B cell (primary cell): Measurements from ENCODE around the gene RPL13A. TPM values are rescaled to one million over a fixed set of nuclear protein-coding genes. Genes with fewer than 3 reads are reported as not detected.
A peak's percentile ranks its signal among the peaks of the same experiment; 100 is the strongest.

Experiments
- ATAC-seq: fragments of 200-7000 bp; cut with Tn5 transposase; one replicate; pipeline ENCODE4 v1.10.0; 2021; ENCODE audit warnings: low read depth, mild to moderate bottlenecking, moderate number of reproducible peaks, moderate library complexity
- CTCF ChIA-PET: fragments of 350-600 bp; sonication (Branson Sonifier 250); formaldehyde crosslinking; loops from one replicate; lab custom pipeline; 2021; ENCODE audit warnings: antibody characterized with exemption, inconsistent platforms; lab: Charles Lee
- POLR2A ChIA-PET: fragments of 350-600 bp; sonication (Branson Sonifier 250); formaldehyde crosslinking; loops from one replicate; lab custom pipeline; 2021; ENCODE audit warnings: antibody characterized with exemption; lab: Charles Lee
- DNase-seq: peaks from one replicate; pipeline ENCODE4 v3.0.0; 2013
- H2AFZ ChIP-seq: 2 replicates; pipeline ENCODE4 v1.6.1; 2012; ENCODE audit warnings: mild to moderate bottlenecking, low read depth, low read length; ENCODE audit not compliant: insufficient read depth, poor library complexity, severe bottlenecking
- H3K27ac ChIP-seq, 2 donors: 1 replicate in 1 of 2; 2 replicates in 1 of 2; pipeline ENCODE4 v1.5.1; 2012 to 2013; ENCODE audit warnings: low read length in 2 of 2, mild to moderate bottlenecking in 2 of 2, moderate library complexity in 1 of 2
- H3K27me3 ChIP-seq, 4 experiments: fragments of 200-600 bp in 1 of 4; sonication (generic) in 1 of 4; replicated peaks in 1 of 4; 1 replicate in 2 of 4; 2 replicates in 2 of 4; pipeline versions ENCODE4 v1.6.1 to v1.7.0; 2013 to 2016; ENCODE audit warnings: low read length in 3 of 4, mild to moderate bottlenecking in 2 of 4, mixed read lengths in 1 of 4, moderate library complexity in 1 of 4; ENCODE audit not compliant: insufficient read depth in 4 of 4, control insufficient read depth in 3 of 4; ENCODE audit errors: control extremely low read depth in 1 of 4
- H3K36me3 ChIP-seq, 2 experiments: replicated peaks in 1 of 2; 1 replicate in 1 of 2; 2 replicates in 1 of 2; pipeline versions ENCODE4 v1.6.1 to v1.7.1; 2013; ENCODE audit warnings: low read length in 1 of 2; ENCODE audit not compliant: insufficient read depth in 2 of 2, control insufficient read depth in 1 of 2; ENCODE audit errors: control extremely low read depth in 1 of 2, extremely low read depth in 1 of 2
- H3K4me1 ChIP-seq, 2 donors: fragments of 200-600 bp in 1 of 2; sonication (generic) in 1 of 2; 1 replicate in 1 of 2; 2 replicates in 1 of 2; pipeline versions ENCODE4 v1.5.1 to v1.6.1; 2013 to 2017; ENCODE audit warnings: low read length in 2 of 2; ENCODE audit not compliant: control insufficient read depth in 2 of 2, insufficient read depth in 2 of 2
- H3K4me2 ChIP-seq: replicated peaks from 2 replicates; pipeline ENCODE3; 2012; ENCODE audit warnings: mild to moderate bottlenecking, low read depth, low read length; ENCODE audit not compliant: poor library complexity, severe bottlenecking
- H3K4me3 ChIP-seq, 5 experiments: fragments of 200-600 bp in 1 of 5; sonication (generic) in 1 of 5; 1 replicate in 3 of 5; 2 replicates in 2 of 5; pipeline versions ENCODE4 v1.5.1 to v1.7.0; 2011 to 2016; ENCODE audit warnings: low read length in 4 of 5, mild to moderate bottlenecking in 4 of 5, low read depth in 2 of 5, control low read depth in 1 of 5, moderate library complexity in 1 of 5; ENCODE audit not compliant: insufficient read depth in 1 of 5; ENCODE audit errors: control extremely low read depth in 1 of 5, extremely low read depth in 1 of 5
- H3K79me2 ChIP-seq: fragments of 200-600 bp; sonication (generic); one replicate; pipeline ENCODE4 v1.6.0; 2016; ENCODE audit warnings: low read length; ENCODE audit not compliant: control insufficient read depth, insufficient read depth
- H3K9ac ChIP-seq: fragments of 200-600 bp; sonication (generic); 2 replicates; pipeline ENCODE4 v1.6.1; 2017; ENCODE audit warnings: mild to moderate bottlenecking, low read length, moderate library complexity
- H3K9me3 ChIP-seq, 3 donors: one replicate each; pipeline versions ENCODE4 v1.6.1 to v1.7.1; 2013; ENCODE audit warnings: low read length in 2 of 3; ENCODE audit not compliant: control insufficient read depth in 2 of 3, insufficient read depth in 1 of 3; ENCODE audit errors: control extremely low read depth in 1 of 3
- H4K20me1 ChIP-seq: 2 replicates; pipeline ENCODE4 v1.6.0; 2012; ENCODE audit warnings: mild to moderate bottlenecking, low read length; ENCODE audit not compliant: insufficient read depth, control insufficient read depth, poor library complexity, severe bottlenecking
- H3K27ac Mint-ChIP-seq: one replicate; pipeline ENCODE4 v1.8.0; 2021; ENCODE audit warnings: mixed read lengths
- H3K27me3 Mint-ChIP-seq: one replicate; pipeline ENCODE4 v1.8.0; 2021; ENCODE audit warnings: mixed read lengths
- H3K4me1 Mint-ChIP-seq: one replicate; pipeline ENCODE4 v1.8.0; 2021; ENCODE audit warnings: mixed read lengths
- H3K4me3 Mint-ChIP-seq: one replicate; pipeline ENCODE4 v1.8.0; 2021; ENCODE audit warnings: mixed read lengths
- H3K9me3 Mint-ChIP-seq: one replicate; pipeline ENCODE4 v1.8.0; 2022; ENCODE audit warnings: mixed read lengths; ENCODE audit not compliant: insufficient read depth
- CTCF ChIP-seq: fragments of 200-600 bp; IDR thresholded peaks from one replicate; pipeline ENCODE4 v1.8.0; 2022; ENCODE audit warnings: antibody characterized with exemption, mild to moderate bottlenecking
- EZH2 ChIP-seq: IDR thresholded peaks from 2 replicates; pipeline ENCODE4 v1.6.1; 2012; ENCODE audit warnings: borderline replicate concordance, low read depth, mild to moderate bottlenecking, moderate library complexity, low read length; ENCODE audit not compliant: insufficient read depth, poor library complexity, severe bottlenecking
- WGBS: methylation state at CpG from one replicate; pipeline ENCODE4 v1.1.5; 2013; ENCODE audit warnings: missing lambda C conversion rate; ENCODE audit not compliant: insufficient coverage; 5-methylcytosine and 5-hydroxymethylcytosine counted together
- intact Hi-C: fragments of 100-400 bp; cut with micrococcal nuclease; formaldehyde crosslinking; loops from one replicate; pipeline ENCODE4 v1.10.0; 2022
- polyA plus RNA-seq: library from polyadenylated mRNA; depleted of rRNA; stranded (reverse); fragments of >200 nt; gene quantifications from 2 replicates; pipeline ENCODE4 v1.2.3, GENCODE V29; 2012
- total RNA-seq, 2 donors: library from RNA; stranded (reverse); fragments of 120-200 nt in 1 of 2; gene quantifications; 1 replicate in 1 of 2; 2 replicates in 1 of 2; pipeline versions ENCODE4 v1.2.3 to v1.2.4, GENCODE V29; 2013 to 2022

RPL13A gene
- total and polyA plus RNA-seq, 2 donors (not counting 1 experiment from before 2014, with no cell fraction given) = 5,457 to 6,298 TPM

GRCh38 chr19:49498475-49498874, 11.1 kb downstream of the RPL13A start:
- peaks cover 0 to 5% (median 0%) of the 10 kb centered on the region in 3 donors for H3K9me3 ChIP-seq
- peak overlapping the region; percentile 89 to 98 for H3K27ac ChIP-seq
- ChIA-PET POLR2A (interaction anchor here (1.0 to 1.1 kb wide), 2 partner anchors 10 to 13 kb away, joined by 3 to 6 read pairs; no protein-coding TSS in a partner anchor), CTCF (interaction anchor here (1.6 kb wide), 2 partner anchors 10 to 72 kb away, joined by 5 read pairs; partner anchors contain the start of gene RPL13A)
- no peak for ATAC-seq
- Mint-ChIP-seq H3K4me3 (peak overlapping the region; percentile 98), H3K4me1 (peaks cover 72% of the 10 kb centered on the region), H3K27ac (peak overlapping the region; percentile 99), H3K9me3 (no peaks in the 10 kb centered on the region), H3K27me3 (no peaks in the 10 kb centered on the region)
- H4K20me1 ChIP-seq = peaks cover 35% of the 10 kb centered on the region
- peaks cover 43 to 74% of the 10 kb centered on the region in 2 donors for H3K4me1 ChIP-seq
- 92% methylated on average over 2 of the region's 7 CpGs for WGBS
- H3K27me3 ChIP-seq = no peaks in the 10 kb centered on the region
- no peak overlapping the region for H2AFZ ChIP-seq
- H3K4me2 ChIP-seq = peak overlapping the region; percentile 81
- peak overlapping the region; percentile 98 for H3K9ac ChIP-seq
- peaks cover 7 to 30% of the 10 kb centered on the region in 2 experiments for H3K36me3 ChIP-seq
- TF ChIP-seq CTCF = no peak
- no peak for TF ChIP-seq EZH2
- H3K79me2 ChIP-seq = peaks cover 42% of the 10 kb centered on the region
- no peak for DNase-seq
- peak overlapping the region; percentile 7 to 99 (median 74) for H3K4me3 ChIP-seq
- intact Hi-C loops = loop anchor here (5.0 kb wide), 1 partner anchor 269 kb away; the partner anchor contains the start of gene AP2A1

GRCh38 chr19:49499030-49499670, 11.7 kb downstream of the RPL13A start:
- no peaks in the 10 kb centered on the region for H3K27me3 Mint-ChIP-seq
- H3K4me3 Mint-ChIP-seq = peak overlapping the region; percentile 98
- H3K4me1 Mint-ChIP-seq = peaks cover 72% of the 10 kb centered on the region
- H3K27ac Mint-ChIP-seq = peak overlapping the region; percentile 99
- CTCF ChIA-PET = interaction anchor here (0.8 to 1.6 kb wide), 3 partner anchors 11 to 71 kb away, joined by 3 to 5 read pairs (median 5); partner anchors contain the start of gene RPL13A
- TF ChIP-seq CTCF (no peak), EZH2 (no peak)
- Histone ChIP-seq H3K4me2 (peak overlapping the region; percentile 81), H3K36me3 (peaks cover 7 to 30% of the 10 kb centered on the region in 2 experiments), H2AFZ (no peak overlapping the region), H4K20me1 (peaks cover 35% of the 10 kb centered on the region), H3K79me2 (peaks cover 42% of the 10 kb centered on the region), H3K27me3 (no peaks in the 10 kb centered on the region), H3K27ac (peak overlapping the region; percentile 89 to 98), H3K9me3 (peaks cover 0 to 2% (median 0%) of the 10 kb centered on the region in 3 donors), H3K4me3 (peak overlapping the region; percentile 66 to 99 (median 81)), H3K9ac (peak overlapping the region; percentile 98), H3K4me1 (peaks cover 43 to 75% of the 10 kb centered on the region in 2 donors)
- ATAC-seq = no peak
- POLR2A ChIA-PET = interaction anchor here (0.7 to 1.3 kb wide), 4 partner anchors 9 to 68 kb away, joined by 3 to 6 read pairs (median 4); no protein-coding TSS in a partner anchor
- WGBS = 70% methylated on average over 17 of the region's 19 CpGs
- intact Hi-C loops = loop anchor here (5.0 kb wide), 1 partner anchor 268 kb away; the partner anchor contains the start of gene AP2A1
- peak; percentile 44 for DNase-seq
- no peaks in the 10 kb centered on the region for H3K9me3 Mint-ChIP-seq
